UCSD-AML1 (cell line): ENCODE results near the gene OPCML.

Source experiments
- DNase-seq: peaks from one replicate; lab custom pipeline; 2025; ENCODE audit not compliant: unreplicated experiment; lab: John Stamatoyannopoulos, UW

OPCML gene

GRCh38 chr11:132957881-132958280, 574.4 kb downstream of the OPCML start:
- no peak for DNase-seq

GRCh38 chr11:132948252-132948651, 584.0 kb downstream of the OPCML start:
- DNase-seq, result no peak

- no peak for DNase-seq
Observed at GRCh38 chr11:132944569-132944944, 587.7 kb downstream of the OPCML start.

GRCh38 chr11:132943706-132944568, 588.4 kb downstream of the OPCML start:
- DNase-seq, result no peak

- DNase-seq, result no peak
Observed at GRCh38 chr11:132943357-132943705, 589.0 kb downstream of the OPCML start.

GRCh38 chr11:132942611-132943356, 589.5 kb downstream of the OPCML start:
- no peak for DNase-seq

GRCh38 chr11:132941761-132942160, 590.5 kb downstream of the OPCML start:
- no peak for DNase-seq

- DNase-seq, result no peak
Observed at GRCh38 chr11:132941024-132941646, 591.2 kb downstream of the OPCML start.

- no peak for DNase-seq
Observed at GRCh38 chr11:132937016-132937415, 595.3 kb downstream of the OPCML start.

GRCh38 chr11:132935383-132935782, 596.9 kb downstream of the OPCML start:
- no peak for DNase-seq

- DNase-seq, result no peak
Observed at GRCh38 chr11:132933703-132934102, 598.6 kb downstream of the OPCML start.

- DNase-seq, result no peak
Observed at GRCh38 chr11:132925825-132926469, 606.4 kb downstream of the OPCML start.

- no peak for DNase-seq
Observed at GRCh38 chr11:132921597-132921996, 610.7 kb downstream of the OPCML start.

GRCh38 chr11:132920451-132921096, 611.7 kb downstream of the OPCML start:
- no peak for DNase-seq

GRCh38 chr11:132914600-132914999, 617.7 kb downstream of the OPCML start:
- no peak for DNase-seq

- no peak for DNase-seq
Observed at GRCh38 chr11:132913886-132914285, 618.4 kb downstream of the OPCML start.

- no peak for DNase-seq
Observed at GRCh38 chr11:132913295-132913694, 619.0 kb downstream of the OPCML start.

GRCh38 chr11:132911186-132911585, 621.1 kb downstream of the OPCML start:
- no peak for DNase-seq

- no peak for DNase-seq
Observed at GRCh38 chr11:132910011-132910760, 622.1 kb downstream of the OPCML start.

GRCh38 chr11:132909021-132909606, 623.2 kb downstream of the OPCML start:
- DNase-seq, result no peak
